ENCODE data around the gene ZNF554.
"Not testable (repeated sequence)": the region's sequence is repeated elsewhere in the genome, so short reads cannot be mapped to it uniquely, and the experiment has no call there.

The ZNF554 gene

DNA sequence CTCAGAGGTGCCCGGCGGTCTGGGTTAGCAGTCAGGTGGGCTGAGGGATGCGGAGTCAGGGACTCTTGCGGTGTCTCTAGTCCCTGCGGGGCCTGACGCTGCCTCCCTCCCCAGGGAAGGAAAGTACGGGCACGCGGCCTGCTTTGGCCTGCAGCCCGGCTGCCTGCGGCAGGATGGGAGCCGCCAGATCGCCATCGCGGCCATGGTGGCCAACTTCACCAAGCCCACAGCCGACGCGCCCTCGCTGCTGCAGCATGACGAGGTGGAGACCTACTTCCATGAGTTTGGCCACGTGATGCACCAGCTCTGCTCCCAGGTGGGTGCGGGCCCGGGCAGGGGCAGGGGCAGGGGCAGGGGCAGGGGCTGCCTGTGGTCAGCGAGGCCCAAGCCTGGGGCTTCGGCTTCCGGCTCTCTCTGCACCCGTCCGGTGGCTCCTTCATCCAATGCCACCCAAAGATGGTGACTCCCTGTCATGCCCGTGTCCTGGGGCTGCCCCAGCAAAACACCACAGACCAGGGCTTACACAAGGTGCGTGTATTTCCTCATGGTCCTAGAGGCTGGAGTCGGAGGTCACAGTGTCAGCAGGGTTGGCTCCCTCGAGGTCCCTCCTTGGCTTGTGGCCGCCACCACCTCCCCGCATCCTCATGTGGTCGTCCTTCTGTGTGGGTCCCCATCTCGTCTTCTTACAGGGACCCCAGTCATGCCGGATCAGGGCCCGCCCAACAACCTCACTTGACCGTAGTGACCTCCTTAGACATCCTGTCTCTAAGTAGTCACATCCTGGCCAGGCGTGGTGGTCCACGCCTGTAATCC lies 11.3 kb upstream of the ZNF554 start:
- no peak for DNase-seq

DNA sequence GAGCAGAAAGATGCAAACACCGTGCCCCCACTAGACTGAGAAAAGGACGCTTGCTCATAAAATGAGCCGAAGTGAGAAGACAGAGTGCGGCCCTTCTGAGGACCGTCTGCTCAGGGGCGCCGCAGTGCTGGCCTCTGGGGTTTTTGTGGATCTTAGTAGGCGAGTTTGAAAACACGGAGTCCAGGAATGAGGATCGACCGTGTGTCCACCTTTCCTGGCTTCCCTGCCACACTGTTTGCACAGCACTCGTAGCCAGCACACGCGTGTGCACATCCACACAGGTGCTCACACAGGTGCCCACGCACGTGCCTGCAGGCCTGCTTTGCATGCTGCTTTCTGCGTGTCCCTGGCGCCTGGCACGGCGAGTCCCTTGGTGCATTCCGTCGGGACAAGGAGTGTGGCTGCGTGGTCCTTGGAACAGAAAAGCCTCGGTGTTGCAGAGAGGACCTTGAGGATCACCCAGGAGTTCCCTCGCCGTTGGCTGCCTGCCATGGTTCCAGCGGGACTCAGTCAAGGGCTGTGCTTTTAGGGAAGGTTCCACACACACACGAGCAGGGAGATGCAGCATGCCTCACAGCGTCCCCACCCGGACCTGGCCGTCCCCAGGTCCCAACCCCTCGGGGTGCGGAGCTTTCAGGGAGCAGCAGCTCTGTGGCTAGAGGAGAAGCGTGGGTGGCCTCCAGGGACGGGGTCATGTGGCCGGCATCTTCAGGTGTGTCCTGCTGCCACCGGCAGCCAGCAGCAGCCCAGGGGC lies 10.1 kb upstream of the ZNF554 start:
- DNase-seq = no peak

DNA sequence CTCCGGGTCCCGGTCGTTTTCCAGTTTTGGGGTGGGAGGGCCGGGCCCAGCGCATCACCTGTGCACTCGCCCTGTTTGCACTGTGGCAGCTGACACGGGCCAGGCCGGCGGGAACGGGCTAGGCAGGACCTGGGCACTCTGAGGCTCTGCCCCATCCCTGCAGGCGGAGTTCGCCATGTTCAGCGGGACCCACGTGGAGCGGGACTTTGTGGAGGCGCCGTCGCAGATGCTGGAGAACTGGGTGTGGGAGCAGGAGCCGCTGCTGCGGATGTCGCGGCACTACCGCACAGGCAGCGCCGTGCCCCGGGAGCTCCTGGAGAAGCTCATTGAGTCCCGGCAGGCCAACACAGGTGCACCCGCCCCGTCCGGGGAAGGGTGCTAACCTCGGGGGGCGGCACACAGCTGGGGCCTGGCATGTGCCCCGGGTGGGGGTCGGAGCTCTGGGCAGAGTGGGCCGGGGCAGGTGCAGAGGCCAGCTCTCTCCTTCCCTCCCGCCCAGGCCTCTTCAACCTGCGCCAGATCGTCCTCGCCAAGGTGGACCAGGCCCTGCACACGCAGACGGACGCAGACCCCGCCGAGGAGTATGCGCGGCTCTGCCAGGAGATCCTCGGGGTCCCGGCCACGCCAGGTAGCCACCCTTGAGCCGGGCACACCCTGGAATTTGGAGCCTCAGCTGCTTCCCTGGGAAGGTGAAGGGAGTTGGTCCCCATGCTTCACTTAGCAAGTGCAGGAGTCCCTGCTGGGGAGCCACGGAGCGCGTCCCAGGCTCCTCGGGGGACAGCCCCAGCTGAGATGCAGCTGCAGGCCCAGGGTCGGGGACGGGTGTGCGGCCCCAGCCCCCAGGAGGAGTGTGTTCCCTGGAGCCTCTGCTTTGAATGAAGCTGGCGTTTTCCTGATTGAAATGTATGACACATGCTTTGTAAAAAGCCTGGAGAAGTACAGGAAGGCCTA lies 9.3 kb upstream of the ZNF554 start:
- no peak for DNase-seq

DNA sequence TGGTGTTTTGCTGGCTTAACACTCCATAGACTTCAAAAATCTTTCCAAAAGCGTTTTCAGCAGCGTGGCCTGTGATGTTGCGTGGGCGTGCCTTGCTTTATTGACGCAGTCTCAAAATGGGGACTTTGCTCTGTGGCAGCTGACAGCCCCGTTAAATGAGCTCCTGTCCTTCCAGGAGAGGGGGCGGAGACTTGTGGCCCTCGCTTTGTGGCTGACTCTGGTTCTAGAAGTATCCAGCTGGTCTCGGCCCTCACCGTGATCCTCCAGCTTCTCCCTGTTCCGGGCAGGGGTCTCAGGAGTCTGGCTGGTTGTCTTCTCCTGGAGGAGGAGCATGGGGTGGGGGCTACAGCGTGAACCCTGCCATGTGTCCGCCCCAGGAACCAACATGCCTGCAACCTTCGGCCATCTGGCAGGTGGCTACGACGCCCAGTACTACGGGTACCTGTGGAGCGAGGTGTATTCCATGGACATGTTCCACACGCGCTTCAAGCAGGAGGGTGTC lies 8.4 kb upstream of the ZNF554 start:
- no peak for DNase-seq

DNA sequence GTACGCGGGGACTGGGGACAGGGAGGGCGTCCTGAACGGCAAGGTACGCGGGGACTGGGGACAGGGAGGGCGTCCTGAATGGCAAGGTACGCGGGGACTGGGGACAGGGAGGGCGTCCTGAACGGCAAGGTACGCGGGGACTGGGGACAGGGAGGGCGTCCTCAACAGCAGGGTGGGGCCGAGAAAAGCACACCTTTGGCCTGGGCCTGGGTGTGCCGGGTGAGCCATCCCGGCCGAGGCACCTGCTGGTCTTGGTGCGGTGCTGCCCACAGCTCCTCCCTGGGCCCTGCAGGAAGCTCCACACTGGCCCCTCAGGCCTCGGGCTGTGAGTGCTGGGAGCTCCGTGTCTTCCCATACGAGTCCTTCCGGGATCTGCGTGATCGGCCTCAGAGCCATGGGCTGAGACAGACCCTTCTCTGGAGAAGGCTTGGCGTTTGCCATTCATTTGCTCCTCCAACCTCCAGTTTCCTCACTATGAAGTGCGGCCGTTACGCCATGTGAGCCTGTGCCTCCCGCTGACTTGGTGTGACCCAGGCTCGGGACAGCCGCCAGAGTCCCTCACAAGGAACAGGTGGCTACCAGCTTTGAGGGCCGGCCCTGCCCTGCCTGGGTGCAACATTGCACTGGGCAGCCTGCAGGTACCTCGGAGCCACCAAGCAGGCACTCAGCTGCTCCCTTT lies 7.8 kb upstream of the ZNF554 start:
- no peak for DNase-seq

DNA sequence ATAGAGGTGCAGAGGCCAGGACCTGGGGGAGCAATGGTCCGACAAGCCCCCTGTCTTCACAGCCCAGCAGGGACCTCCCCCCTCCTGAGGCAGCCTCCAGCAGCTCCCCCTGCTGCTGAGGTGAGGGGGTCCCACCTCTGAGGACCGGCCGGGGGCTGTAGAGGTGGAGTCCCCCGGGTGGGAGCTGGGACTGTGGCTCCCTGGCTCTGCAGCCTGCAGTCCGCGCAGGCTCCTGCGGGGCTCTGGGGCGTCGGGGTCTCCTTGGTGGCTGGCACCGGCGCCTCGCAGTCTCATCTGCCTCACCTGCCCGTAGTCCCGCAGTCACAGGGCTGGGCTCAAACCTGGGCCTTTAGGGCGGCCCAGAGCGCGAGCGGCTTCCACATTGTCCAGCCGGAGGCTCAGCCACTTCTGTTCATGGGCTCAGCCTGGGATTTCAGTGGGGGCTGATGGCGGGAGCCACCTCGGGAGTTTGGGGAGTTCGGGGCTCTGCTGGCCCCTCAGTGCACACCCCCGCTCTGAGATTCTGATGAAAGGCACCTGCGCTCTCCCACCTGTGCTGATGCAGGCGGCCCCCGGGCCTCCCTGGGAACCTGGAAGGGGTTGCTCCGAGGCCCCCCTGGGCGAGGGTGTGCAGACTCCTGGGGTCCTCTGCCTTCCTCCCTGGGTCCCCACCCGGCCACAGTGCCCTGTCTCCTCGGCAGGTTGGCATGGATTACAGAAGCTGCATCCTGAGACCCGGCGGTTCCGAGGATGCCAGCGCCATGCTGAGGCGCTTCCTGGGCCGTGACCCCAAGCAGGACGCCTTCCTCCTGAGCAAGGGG lies 7.0 kb upstream of the ZNF554 start:
- no peak for DNase-seq

DNA sequence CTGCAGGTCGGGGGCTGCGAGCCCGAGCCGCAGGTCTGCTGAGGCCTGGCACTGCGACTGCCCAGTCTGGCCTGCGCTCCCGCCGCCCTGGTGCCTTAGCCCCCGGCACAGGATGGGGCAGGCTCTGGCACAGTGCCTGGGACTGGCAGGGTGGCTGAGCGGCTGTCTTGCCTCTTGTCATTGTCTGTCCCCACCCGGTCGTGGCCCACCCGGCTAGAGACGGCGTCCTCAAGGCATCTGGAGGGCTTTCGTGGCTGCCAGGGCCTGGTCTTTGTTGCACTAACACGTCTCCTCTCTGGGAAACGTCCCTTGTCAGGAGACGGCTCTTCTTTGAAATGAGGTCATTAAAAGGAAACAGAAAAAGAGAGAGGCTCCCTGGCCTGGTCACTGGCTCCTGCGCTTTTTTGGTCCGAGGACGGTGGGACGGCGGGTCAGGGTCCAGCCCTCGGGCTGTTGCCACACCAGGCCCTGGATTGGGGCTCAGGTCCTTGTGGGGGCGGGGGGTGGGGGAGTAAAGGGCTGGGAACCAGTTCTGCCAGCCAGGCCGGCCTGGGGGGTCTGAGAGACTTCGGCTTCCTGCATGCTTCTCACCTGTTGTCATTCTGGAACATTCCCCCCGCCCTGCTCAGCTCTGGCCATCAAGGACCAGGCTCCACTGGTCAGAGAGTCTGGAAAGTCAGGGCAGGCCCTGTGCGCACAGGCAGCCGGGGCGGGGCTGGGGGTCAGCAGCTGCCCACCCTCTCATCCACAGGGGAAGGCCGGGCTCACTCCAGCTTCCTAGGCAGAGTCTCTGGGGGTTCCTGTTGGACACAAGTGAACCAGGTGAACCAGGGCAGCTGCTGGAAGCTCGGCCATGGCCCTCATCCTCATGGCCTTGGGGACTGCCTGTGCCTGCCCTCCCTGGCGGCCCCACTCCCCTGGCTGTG lies 6.2 kb upstream of the ZNF554 start:
- DNase-seq = no peak

DNA sequence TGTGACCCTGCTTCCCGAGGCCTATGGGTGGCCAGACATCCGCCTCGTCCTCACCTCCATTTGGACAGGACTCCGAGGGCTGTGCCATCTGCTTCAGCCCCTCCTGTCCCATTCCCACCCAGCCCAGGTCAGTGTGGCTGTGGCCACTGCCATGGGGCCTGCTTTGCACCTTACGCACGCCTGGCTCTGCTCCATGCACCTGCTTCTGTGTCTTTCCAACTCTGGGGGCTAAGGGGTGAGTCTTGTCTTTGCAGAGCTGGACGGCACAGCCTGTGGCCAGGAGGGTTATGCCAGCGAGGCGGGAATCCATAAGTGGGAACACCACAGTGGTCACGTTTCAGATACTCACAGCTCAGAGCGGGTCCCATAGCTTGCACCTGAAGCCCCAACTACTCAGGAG lies 5.2 kb upstream of the ZNF554 start:
- DNase-seq = no peak

DNA sequence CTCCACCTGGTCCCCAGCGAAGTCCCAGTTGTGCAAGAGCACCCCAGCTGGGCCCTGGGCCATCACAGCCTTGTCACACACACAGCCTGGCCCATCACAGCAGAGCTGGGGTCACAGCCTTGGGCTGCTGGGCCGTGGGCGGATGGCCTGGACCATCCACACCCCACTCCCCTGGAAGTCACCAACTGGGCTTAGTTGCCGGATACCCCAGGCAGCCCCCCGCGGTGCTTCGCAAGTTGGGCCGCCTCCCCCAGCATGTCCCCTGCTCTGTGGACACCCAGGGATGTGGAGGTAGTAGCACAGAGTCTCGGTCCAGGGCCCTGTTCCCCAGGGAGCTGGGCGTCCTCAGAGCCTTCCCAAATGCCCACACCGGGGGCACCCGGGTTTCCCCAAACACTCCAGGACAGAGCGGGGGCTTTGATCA lies 4.5 kb upstream of the ZNF554 start:
- DNase-seq = no peak

DNA sequence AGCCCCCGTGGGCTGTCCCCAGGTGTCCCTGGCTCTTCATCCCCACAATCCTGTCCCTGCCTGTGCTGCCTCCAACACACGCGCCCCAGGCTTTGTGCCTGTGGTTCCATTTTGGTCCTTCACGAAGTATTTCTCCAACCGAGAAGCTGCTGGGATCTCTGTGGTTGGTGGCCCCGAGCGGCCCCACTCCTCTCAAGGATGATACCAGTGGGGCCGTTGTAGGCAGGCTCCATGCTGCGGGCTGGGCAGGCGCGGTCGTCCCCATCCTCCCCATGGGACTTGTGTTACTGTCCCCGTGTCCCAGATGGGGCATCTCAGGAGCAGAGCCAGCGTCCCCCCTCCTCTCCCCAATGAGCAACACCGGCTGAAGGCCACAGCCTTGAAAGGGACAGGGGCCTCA lies 3.7 kb upstream of the ZNF554 start:
- DNase-seq = no peak

DNA sequence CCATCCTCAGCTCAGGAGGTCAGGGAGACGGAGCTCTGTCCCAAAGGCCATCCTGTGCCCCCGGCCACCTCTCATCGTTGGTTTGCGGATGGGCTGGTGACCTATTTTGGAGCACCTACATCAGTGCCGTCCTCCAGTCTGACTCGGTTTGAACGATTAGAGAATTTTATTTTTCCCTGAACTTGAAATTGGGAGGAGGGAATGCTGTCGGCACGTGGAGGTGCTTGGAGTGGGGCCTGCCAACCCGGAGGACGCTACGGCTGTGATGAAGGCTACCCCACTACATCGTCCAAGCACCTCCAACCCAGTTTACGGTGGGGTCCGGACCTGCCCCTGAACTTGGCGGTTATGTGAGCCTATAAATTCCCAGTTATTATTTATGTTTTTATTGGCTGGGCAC lies 3.0 kb upstream of the ZNF554 start:
- DNase-seq = no peak

DNA sequence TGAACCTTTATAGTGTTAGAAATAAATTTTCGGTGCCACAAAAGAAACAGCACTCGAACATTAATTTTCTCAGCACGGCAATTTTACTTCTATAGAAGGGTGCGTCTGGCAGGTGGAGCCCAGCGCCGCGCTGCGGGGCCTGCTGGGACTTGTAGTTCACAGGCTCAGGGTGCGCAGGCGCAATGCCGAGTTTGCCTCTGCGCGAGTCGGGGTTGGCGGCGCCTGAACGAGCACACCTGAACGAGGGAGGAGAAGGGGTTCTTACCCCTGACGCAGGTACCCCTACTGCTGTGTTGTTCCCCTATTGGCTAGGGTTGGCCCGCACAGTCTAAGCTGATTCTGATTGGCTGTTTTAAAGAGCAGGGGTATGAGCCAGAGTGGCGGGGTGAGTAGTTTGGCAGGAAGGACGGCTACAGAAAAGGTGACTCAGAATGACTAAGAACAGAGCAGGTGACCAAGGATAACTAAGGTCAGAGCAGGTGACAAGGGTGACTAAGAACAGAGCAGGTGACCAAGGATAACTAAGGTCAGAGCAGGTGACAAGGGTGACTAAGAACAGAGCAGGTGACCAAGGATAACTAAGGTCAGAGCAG lies 2.3 kb upstream of the ZNF554 start:
- not testable (repeated sequence) for DNase-seq

DNA sequence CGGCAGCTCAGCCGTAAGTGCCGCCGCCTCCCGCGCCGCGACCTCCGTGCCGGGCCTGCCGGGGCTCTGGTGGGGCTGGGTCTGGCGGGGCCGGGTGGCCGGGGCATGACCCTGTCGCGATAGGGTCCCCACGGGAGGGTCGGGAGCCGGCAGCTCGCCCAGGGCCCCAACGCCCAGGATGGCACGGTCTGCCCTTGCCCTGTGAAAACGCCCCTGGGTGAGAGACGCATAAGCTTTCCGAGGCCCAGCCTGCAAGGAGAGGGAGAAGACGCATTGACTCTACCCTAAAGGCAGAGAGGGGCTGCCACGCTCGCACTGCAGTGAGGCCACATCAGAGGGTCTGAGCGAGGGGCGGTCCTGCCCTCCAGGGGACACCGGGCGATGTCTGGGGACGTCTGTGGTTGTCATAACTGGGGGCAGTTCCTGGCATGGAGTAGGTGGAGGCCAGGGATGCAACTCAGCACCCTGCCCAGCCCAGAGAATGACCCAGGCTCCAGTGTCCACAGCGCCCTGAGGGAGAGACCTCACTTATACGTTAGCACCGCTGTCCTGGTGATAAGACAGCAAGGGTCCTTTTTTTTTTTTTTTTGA lies 539 bp downstream of the ZNF554 start:
- no peak for DNase-seq

DNA sequence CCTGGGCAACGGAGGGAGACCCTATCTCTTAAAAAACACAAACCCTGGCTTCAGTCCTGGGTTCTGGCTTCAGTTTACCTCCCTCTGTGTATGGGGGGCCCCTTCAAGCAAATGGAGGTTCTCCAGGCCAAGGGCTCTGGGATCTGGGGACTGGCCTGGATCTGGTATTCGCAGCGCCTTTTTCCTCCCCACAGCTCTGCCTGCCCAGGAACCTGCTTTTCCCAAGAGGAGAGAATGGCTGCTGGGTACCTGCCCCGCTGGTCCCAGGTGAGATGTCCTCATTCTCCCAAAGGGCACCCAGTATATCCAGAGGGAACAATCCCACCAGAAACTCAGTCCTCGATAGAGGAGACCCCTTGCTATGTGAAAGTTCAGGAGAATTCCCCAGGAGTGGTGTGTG lies 3.2 kb downstream of the ZNF554 start:
- DNase-seq = no peak

DNA sequence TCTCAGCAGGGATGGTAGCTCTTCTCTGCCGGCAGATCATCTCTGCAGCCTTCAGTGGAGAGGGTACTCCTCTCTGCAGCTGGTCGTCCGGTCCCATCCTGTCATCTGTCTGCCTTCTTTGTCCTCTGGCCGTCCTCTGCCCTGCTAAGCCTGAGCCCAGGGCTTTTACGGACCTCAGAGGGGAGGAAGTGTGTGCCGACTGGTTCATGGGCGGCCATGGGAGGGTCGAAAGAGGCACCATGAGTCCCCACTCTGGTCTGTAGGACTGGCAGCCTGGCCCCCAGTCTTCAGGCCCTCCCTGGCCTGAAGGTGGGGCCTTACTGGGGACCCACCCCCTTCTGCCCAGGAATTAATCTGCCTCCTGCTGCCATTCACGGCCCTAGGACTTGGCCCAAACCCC lies 4.0 kb downstream of the ZNF554 start:
- DNase-seq = no peak

DNA sequence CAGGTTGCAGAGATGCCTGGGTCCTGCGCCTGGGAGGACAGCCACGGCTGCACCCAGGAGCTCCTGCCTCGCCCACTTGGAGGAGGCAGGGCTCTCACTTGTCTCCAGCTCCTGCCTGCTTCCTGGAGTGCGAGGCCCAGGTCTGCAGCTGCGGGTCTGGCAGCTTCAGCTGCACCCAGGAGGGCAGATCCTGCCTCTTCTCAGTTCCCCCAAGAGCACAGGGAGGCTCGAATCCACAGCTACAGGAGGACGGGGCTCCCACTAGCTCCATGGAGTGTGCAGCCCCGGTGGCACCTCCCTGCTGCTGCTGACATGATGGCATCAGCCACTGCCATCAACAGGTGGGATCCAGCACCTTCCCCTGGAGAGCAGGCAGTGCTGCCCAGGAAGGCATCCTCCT lies 4.5 kb downstream of the ZNF554 start:
- no peak for DNase-seq

DNA sequence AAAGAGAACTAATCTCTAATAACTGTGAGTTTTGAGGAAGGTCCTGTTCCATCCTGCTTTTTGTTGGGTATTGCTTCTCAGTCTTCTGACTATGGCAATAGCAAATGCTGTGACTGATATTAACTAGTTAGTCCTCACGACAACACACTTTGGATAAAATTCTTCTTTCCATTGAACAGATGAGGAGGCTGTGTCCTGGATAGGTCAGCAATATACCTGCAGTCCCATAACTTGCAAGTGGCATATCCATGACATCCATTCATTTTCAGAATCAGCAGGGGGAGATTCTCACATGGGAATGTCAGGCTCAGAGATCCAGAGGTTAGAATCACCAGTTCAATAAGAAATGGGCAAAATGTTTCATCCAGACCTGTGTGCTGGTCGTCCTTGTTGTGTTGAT lies 7.4 kb downstream of the ZNF554 start:
- DNase-seq = no peak

DNA sequence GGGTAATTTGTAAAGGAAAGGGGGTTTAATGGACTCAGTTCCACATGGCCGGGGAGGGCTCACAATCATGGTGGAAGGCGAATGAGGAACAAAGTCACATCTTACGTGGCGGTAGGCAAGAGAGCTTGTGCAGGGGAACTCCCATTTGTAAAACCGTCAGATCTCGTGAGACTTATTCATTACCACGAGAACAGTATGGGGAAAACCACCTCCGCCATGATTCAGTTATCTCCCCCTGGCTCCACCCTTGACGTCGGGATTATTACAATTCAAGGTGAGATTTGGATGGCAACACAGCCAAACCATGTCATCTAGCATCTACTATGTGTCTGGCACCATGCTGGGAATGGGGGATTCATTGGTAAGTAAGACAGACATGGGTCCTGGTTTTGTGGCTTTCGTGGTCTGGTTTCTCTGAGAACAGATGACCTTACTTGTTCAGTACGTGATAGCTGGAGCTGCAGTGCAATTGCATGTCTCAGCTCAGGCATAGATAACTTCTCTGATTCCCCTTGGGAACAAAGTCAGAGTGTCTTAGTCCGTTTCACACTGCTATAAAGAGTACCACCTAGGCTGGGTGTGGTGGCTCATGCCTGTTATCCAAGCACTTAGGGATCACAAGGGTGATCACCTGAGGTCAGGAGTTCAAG lies 8.3 kb downstream of the ZNF554 start:
- DNase-seq = no peak

DNA sequence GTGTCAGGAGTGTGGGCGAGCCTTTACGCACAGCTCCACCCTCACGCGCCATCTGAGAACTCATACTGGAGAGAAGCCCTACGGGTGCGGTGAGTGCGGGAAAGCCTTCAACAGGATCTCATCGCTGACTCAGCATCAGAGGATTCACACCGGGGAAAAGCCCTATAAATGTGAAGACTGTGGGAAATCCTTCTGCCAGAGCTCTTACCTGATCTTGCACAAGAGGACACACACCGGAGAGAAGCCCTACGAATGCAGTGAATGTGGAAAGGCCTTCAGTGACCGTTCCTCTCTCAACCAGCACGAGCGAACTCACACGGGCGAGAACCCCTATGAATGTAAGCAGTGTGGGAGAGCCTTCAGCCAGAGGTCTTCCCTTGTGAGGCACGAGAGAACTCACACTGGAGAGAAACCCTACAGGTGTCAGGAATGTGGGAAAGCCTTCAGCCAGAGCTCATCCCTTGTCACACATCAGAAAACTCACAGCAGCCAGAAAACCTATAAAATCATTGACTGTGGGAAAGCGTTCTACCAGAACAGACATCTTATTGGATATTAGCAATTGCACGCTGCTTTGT lies 14.7 kb downstream of the ZNF554 start:
- DNase-seq = no peak

All from NCI-H345 (cell line).